Measurements from ENCODE around the gene HCAR3. TPM values are rescaled to one million over a fixed set of nuclear protein-coding genes. Genes with fewer than 3 reads are reported as not detected.
A peak's percentile ranks its signal among the peaks of the same experiment; 100 is the strongest.
"Not testable (repeated sequence)": the region's sequence is repeated elsewhere in the genome, so short reads cannot be mapped to it uniquely, and the experiment has no call there.

The HCAR3 gene
- total RNA-seq, 5 donors from 2014 or later (not counting 1 experiment from before 2014, with no cell fraction given), result not detected

DNA sequence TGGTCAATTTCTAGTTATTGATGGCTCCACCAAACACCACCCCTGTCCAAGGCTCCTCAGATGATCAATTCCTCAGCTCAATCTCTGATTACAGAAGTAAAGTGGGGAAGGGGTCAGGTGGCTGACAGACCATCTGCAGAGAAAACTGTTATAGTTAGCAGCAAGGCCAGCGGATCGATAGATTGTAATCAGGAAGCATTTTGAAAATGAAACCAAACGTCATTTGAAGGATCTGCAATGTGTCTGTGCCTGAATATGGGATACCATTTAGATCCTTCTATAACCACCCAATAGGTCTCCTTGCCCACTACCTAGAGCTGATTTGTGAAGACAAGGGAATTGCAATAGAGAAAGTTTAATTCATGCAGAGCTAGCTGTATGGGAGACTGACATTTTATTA is 25.0 kb downstream of the HCAR3 start:
- WGBS (ENCODE audit: insufficient coverage), result no CpG with 5 or more reads among the region's 3 CpGs

DNA sequence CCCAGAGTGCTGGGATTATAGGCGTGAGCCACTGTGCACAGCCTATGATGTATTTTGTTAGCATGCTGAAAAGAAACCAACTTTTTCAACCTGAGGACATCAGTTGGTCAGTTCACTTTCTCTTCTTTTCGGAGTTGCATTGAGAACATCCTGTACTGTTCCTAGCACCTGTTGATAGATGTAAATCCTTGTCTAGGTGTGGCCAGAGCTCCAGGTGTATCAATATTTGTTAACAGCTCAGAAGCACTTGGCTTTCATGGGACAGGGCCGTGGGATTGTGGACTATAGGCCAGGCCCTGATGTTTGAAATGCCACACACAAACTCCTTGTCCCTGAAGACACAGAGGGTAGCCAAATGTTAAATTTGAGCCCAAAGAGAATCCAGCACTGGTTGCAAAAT is 28.3 kb downstream of the HCAR3 start:
- Mint-ChIP-seq H3K9me3 (no peaks in the 10 kb centered on the region), H3K27ac (no peak overlapping the region), H3K36me3 (no peaks in the 10 kb centered on the region), H3K4me1 (peaks cover 0 to 3% (median 3%) of the 10 kb centered on the region in 3 donors), H3K27me3 (no peaks in the 10 kb centered on the region), H3K4me3 (no peak overlapping the region)
- H3K9me3 ChIP-seq, result no peaks in the 10 kb centered on the region
- no peak overlapping the region for H3K4me3 ChIP-seq (ENCODE audit: control insufficient read depth in 1 of 2, extremely low read depth in 1 of 2, low read length in 1 of 2)
- DNase-seq (no peak), ATAC-seq (replicated peaks in 1 of 4) (no peak)
- no peaks in the 10 kb centered on the region for H3K36me3 ChIP-seq (ENCODE audit: control insufficient read depth in 2 of 2, extremely low read depth in 1 of 2, insufficient read depth in 1 of 2, low read length in 1 of 2)
- CTCF ChIA-PET, result no interaction called here
- H3K4me1 ChIP-seq (ENCODE audit: control insufficient read depth in 1 of 2, extremely low read depth in 1 of 2, insufficient read depth in 2 of 2, low read length in 2 of 2), result no peaks in the 10 kb centered on the region
- POLR2A ChIA-PET, result no interaction called here
- 90% methylated on average over 3 of the region's 3 CpGs for WGBS (ENCODE audit: insufficient coverage)
- no peak overlapping the region for H3K27ac ChIP-seq (ENCODE audit: low read length)
- no peaks in the 10 kb centered on the region for H3K27me3 ChIP-seq (replicated peaks in 1 of 2; ENCODE audit: control insufficient read depth in 2 of 2, extremely low read depth in 1 of 2, insufficient read depth in 2 of 2, low read length in 1 of 2)

More for the DNA sequence above, 25.0 kb downstream of the HCAR3 start:
- H3K9me3 Mint-ChIP-seq, result no peaks in the 10 kb centered on the region
- H3K36me3 ChIP-seq (ENCODE audit: control insufficient read depth in 2 of 2, extremely low read depth in 1 of 2, insufficient read depth in 1 of 2, low read length in 1 of 2), result no peaks in the 10 kb centered on the region
- peaks cover 0 to 3% (median 3%) of the 10 kb centered on the region in 3 donors for H3K4me1 Mint-ChIP-seq
- ATAC-seq (replicated peaks in 1 of 4) (no peak), DNase-seq (no peak)
- ChIA-PET CTCF (no interaction called here), POLR2A (no interaction called here)
- no peaks in the 10 kb centered on the region for H3K4me1 ChIP-seq (ENCODE audit: control insufficient read depth in 1 of 2, extremely low read depth in 1 of 2, insufficient read depth in 2 of 2, low read length in 2 of 2)
- no peaks in the 10 kb centered on the region for H3K36me3 Mint-ChIP-seq
- no peak overlapping the region for H3K4me3 Mint-ChIP-seq
- H3K27me3 Mint-ChIP-seq, result no peaks in the 10 kb centered on the region
- H3K4me3 ChIP-seq (ENCODE audit: control insufficient read depth in 1 of 2, extremely low read depth in 1 of 2, low read length in 1 of 2), result no peak overlapping the region
- no peaks in the 10 kb centered on the region for H3K9me3 ChIP-seq
- no peaks in the 10 kb centered on the region for H3K27me3 ChIP-seq (replicated peaks in 1 of 2; ENCODE audit: control insufficient read depth in 2 of 2, extremely low read depth in 1 of 2, insufficient read depth in 2 of 2, low read length in 1 of 2)
- no peak overlapping the region for H3K27ac ChIP-seq (ENCODE audit: low read length)
- H3K27ac Mint-ChIP-seq, result no peak overlapping the region

DNA sequence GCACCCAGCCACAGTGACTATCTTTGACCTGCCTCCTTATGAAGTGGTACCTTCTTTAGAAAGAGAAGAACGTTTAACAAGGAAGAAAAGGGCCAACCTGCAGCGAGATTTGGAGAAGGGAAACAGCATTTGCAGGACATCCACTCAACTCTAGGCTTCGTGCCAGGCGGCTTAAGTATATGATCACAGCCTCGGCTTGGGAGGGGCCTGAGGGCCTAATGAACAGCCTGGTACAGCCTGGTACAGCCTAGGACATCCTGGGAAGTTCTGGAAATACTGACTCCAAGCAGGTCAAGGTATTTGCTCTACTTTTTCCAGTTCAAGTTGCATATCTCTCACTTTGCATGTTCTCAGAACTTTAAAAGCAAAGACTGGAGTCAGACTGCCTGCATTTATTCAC is 29.5 kb downstream of the HCAR3 start:
- 78% methylated on average over 5 of the region's 5 CpGs for WGBS (ENCODE audit: insufficient coverage)
- no peak overlapping the region for H3K4me3 ChIP-seq (ENCODE audit: control insufficient read depth in 1 of 2, extremely low read depth in 1 of 2, low read length in 1 of 2)
- DNase-seq (no peak), ATAC-seq (replicated peaks in 1 of 4) (no peak)
- Mint-ChIP-seq H3K9me3 (no peaks in the 10 kb centered on the region), H3K4me1 (peaks cover 0 to 3% (median 3%) of the 10 kb centered on the region in 3 donors), H3K27ac (no peak overlapping the region), H3K27me3 (no peaks in the 10 kb centered on the region), H3K36me3 (no peaks in the 10 kb centered on the region), H3K4me3 (no peak overlapping the region)
- H3K4me1 ChIP-seq (ENCODE audit: control insufficient read depth in 1 of 2, extremely low read depth in 1 of 2, insufficient read depth in 2 of 2, low read length in 2 of 2), result no peaks in the 10 kb centered on the region
- H3K27me3 ChIP-seq (replicated peaks in 1 of 2; ENCODE audit: control insufficient read depth in 2 of 2, extremely low read depth in 1 of 2, insufficient read depth in 2 of 2, low read length in 1 of 2), result no peaks in the 10 kb centered on the region
- ChIA-PET POLR2A (no interaction called here), CTCF (no interaction called here)
- H3K27ac ChIP-seq (ENCODE audit: low read length), result no peak overlapping the region
- no peaks in the 10 kb centered on the region for H3K9me3 ChIP-seq
- no peaks in the 10 kb centered on the region for H3K36me3 ChIP-seq (ENCODE audit: control insufficient read depth in 2 of 2, extremely low read depth in 1 of 2, insufficient read depth in 1 of 2, low read length in 1 of 2)

DNA sequence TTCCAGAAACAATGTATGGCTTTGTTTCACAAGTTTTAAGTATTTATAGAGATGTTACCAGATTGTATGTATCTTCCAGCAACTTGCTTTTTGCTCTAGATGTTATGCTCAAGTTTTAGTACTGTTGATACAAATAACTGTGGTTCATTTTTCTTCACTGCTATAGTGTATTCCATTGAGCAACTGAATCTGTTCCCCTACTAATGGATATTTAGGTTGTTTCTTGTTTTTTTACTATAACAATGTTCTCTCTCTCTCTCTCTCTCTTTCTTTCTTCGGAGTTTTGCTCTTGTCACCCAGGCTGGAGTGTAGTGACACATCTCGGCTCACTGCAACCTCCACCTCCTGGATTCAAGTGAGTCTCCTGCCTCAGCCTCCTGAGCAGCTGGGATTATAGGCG is 30.1 kb downstream of the HCAR3 start:
- H3K4me1 Mint-ChIP-seq, result peaks cover 0 to 2% (median 2%) of the 10 kb centered on the region in 3 donors
- ChIA-PET CTCF (no interaction called here), POLR2A (no interaction called here)
- Histone ChIP-seq H3K27ac (ENCODE audit: low read length) (no peak overlapping the region), H3K27me3 (replicated peaks in 1 of 2; ENCODE audit: control insufficient read depth in 2 of 2, extremely low read depth in 1 of 2, insufficient read depth in 2 of 2, low read length in 1 of 2) (no peaks in the 10 kb centered on the region), H3K9me3 (no peaks in the 10 kb centered on the region), H3K36me3 (ENCODE audit: control insufficient read depth in 2 of 2, extremely low read depth in 1 of 2, insufficient read depth in 1 of 2, low read length in 1 of 2) (no peaks in the 10 kb centered on the region), H3K4me3 (ENCODE audit: control insufficient read depth in 1 of 2, extremely low read depth in 1 of 2, low read length in 1 of 2) (no peak overlapping the region), H3K4me1 (ENCODE audit: control insufficient read depth in 1 of 2, extremely low read depth in 1 of 2, insufficient read depth in 2 of 2, low read length in 2 of 2) (no peaks in the 10 kb centered on the region)
- DNase-seq, result no peak
- no peaks in the 10 kb centered on the region for H3K36me3 Mint-ChIP-seq
- 90% methylated on average over 2 of the region's 3 CpGs for WGBS (ENCODE audit: insufficient coverage)
- no peak for ATAC-seq (replicated peaks in 1 of 4)
- H3K27ac Mint-ChIP-seq, result no peak overlapping the region
- no peaks in the 10 kb centered on the region for H3K27me3 Mint-ChIP-seq
- no peak overlapping the region for H3K4me3 Mint-ChIP-seq
- H3K9me3 Mint-ChIP-seq, result no peaks in the 10 kb centered on the region

DNA sequence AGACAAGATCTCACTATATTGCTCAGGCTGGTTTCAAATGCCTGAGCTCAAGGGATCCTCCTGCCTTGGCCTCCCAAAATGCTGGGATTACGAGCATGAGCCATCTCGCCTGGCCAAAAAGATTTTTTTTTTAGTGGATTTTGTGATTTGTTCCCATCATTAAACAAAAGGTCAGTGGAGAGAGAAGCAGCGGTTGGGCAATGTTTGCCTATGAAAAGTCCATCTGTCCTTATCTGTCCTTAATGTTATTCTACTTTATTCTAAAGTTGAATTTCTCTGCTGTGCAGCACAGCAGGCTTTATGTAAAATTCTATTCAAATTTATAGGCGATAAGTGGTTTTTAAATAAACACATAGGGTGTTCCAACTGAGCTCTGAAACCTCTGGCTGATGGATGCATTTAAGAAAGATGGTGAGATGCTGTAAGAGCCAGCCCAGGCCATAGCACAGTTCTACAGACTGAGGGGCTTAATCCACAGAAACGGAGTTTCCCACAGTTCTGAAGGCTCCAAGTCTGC is 32.3 kb downstream of the HCAR3 start:
- H3K4me3 Mint-ChIP-seq, result no peak overlapping the region
- Histone ChIP-seq H3K4me1 (ENCODE audit: control insufficient read depth in 1 of 2, extremely low read depth in 1 of 2, insufficient read depth in 2 of 2, low read length in 2 of 2) (no peaks in the 10 kb centered on the region), H3K36me3 (ENCODE audit: control insufficient read depth in 2 of 2, extremely low read depth in 1 of 2, insufficient read depth in 1 of 2, low read length in 1 of 2) (no peaks in the 10 kb centered on the region), H3K27ac (ENCODE audit: low read length) (no peak overlapping the region), H3K4me3 (ENCODE audit: control insufficient read depth in 1 of 2, extremely low read depth in 1 of 2, low read length in 1 of 2) (no peak overlapping the region), H3K27me3 (replicated peaks in 1 of 2; ENCODE audit: control insufficient read depth in 2 of 2, extremely low read depth in 1 of 2, insufficient read depth in 2 of 2, low read length in 1 of 2) (no peaks in the 10 kb centered on the region), H3K9me3 (no peaks in the 10 kb centered on the region)
- ChIA-PET POLR2A (no interaction called here), CTCF (interaction anchor here in 1 of 2 donors (0.6 kb wide), 1 partner anchor 9 kb away, joined by 3 read pairs; no protein-coding TSS in a partner anchor)
- ATAC-seq (replicated peaks in 1 of 4) (no peak), DNase-seq (no peak)
- WGBS (ENCODE audit: insufficient coverage), result 92% methylated on average over 1 of the region's 5 CpGs
- no peaks in the 10 kb centered on the region for H3K4me1 Mint-ChIP-seq
- no peaks in the 10 kb centered on the region for H3K9me3 Mint-ChIP-seq
- no peak overlapping the region for H3K27ac Mint-ChIP-seq
- no peaks in the 10 kb centered on the region for H3K36me3 Mint-ChIP-seq
- no peaks in the 10 kb centered on the region for H3K27me3 Mint-ChIP-seq

DNA sequence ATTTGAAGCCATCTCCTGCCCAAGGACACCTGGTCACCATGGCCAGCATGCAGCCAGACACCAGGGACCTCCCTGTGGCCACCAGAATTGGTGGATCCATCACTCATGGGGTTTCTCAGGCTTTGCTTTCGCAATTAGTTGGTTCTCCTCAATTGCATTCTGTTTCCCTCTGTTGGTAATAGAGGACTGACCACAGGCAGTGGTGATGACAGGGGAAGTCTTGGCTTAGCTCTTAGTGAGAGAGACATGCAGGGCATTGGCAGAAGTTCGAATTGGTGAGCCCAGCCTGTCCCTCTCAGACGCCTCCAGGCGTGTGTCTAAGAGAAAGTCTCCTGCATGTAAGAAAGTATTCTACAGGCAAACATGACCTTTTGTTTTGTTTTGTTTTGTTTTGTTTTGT is 34.8 kb downstream of the HCAR3 start:
- no peaks in the 10 kb centered on the region for H3K9me3 ChIP-seq
- Mint-ChIP-seq H3K9me3 (no peaks in the 10 kb centered on the region), H3K36me3 (no peaks in the 10 kb centered on the region), H3K27me3 (peaks cover 3 to 4% of the 10 kb centered on the region in 2 donors), H3K4me1 (no peaks in the 10 kb centered on the region), H3K4me3 (no peak overlapping the region), H3K27ac (no peak overlapping the region)
- ChIA-PET CTCF (no interaction called here), POLR2A (no interaction called here)
- peaks cover 0 to 9% of the 10 kb centered on the region in 2 experiments for H3K27me3 ChIP-seq (replicated peaks in 1 of 2; ENCODE audit: control insufficient read depth in 2 of 2, extremely low read depth in 1 of 2, insufficient read depth in 2 of 2, low read length in 1 of 2)
- no peaks in the 10 kb centered on the region for H3K36me3 ChIP-seq (ENCODE audit: control insufficient read depth in 2 of 2, extremely low read depth in 1 of 2, insufficient read depth in 1 of 2, low read length in 1 of 2)
- no peak for ATAC-seq (replicated peaks in 1 of 4)
- peak in 1 of 35 experiments; percentile 17 for DNase-seq
- no peaks in the 10 kb centered on the region for H3K4me1 ChIP-seq (ENCODE audit: control insufficient read depth in 1 of 2, extremely low read depth in 1 of 2, insufficient read depth in 2 of 2, low read length in 2 of 2)
- H3K27ac ChIP-seq (ENCODE audit: low read length), result no peak overlapping the region
- H3K4me3 ChIP-seq (ENCODE audit: control insufficient read depth in 1 of 2, extremely low read depth in 1 of 2, low read length in 1 of 2), result no peak overlapping the region
- WGBS (ENCODE audit: insufficient coverage), result 82% methylated on average over 3 of the region's 4 CpGs

DNA sequence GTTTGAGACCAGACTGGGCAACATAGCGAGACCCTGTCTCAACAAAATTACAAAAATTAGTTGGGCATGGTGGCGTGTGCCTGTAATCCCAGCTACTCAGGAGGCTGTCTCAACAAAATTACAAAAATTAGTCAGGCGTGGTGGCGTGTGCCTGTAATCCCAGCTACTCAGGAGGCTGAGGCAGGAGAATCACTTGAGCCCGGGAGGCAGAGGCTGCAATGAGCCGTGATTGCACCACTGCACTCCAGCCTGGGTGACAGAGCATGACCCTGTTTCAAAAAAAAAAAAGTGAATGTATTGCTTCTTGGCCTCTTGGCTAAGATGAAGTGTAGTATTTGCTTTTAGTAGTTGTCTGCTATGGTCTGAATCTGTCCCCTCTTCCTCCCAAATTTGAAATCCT is 35.6 kb downstream of the HCAR3 start:
- H3K4me1 ChIP-seq (ENCODE audit: control insufficient read depth in 1 of 2, extremely low read depth in 1 of 2, insufficient read depth in 2 of 2, low read length in 2 of 2); H3K9me3 ChIP-seq; H3K27ac ChIP-seq (ENCODE audit: low read length); ATAC-seq (replicated peaks in 1 of 4); H3K4me1 Mint-ChIP-seq; CTCF ChIA-PET; DNase-seq; H3K27ac Mint-ChIP-seq; H3K27me3 Mint-ChIP-seq; H3K36me3 ChIP-seq (ENCODE audit: control insufficient read depth in 2 of 2, extremely low read depth in 1 of 2, insufficient read depth in 1 of 2, low read length in 1 of 2); H3K4me3 ChIP-seq (ENCODE audit: control insufficient read depth in 1 of 2, extremely low read depth in 1 of 2, low read length in 1 of 2); H3K36me3 Mint-ChIP-seq; H3K4me3 Mint-ChIP-seq; POLR2A ChIA-PET; H3K9me3 Mint-ChIP-seq: not testable (repeated sequence)
- 93% methylated on average over 4 of the region's 6 CpGs for WGBS (ENCODE audit: insufficient coverage)
- H3K27me3 ChIP-seq (replicated peaks in 1 of 2; ENCODE audit: control insufficient read depth in 2 of 2, extremely low read depth in 1 of 2, insufficient read depth in 2 of 2, low read length in 1 of 2), result peaks cover 0 to 12% of the 10 kb centered on the region in 2 experiments

All from T-cell (primary cell).